Fibroblast of lung (primary cell): ENCODE results near the gene MAP3K6.

Source experiments
- EZH2 ChIP-seq: IDR thresholded peaks from 2 replicates; pipeline ENCODE4 v1.5.1; 2012; ENCODE audit warnings: low read length, control low read depth, mild to moderate bottlenecking; ENCODE audit errors: missing control alignments
- TF ChIP-seq, protein P1 (sequence below), 2 donors: IDR thresholded peaks in 1 of 2; conservative IDR thresholded peaks in 1 of 2; 1 replicate in 1 of 2; 2 replicates in 1 of 2; pipeline ENCODE4 v1.5.1; 2011 to 2012; ENCODE audit warnings: low read length in 2 of 2, control low read depth in 1 of 2, inconsistent platforms in 1 of 2, low read depth in 1 of 2, mild to moderate bottlenecking in 1 of 2

- TF ChIP-seq, protein P1, sequence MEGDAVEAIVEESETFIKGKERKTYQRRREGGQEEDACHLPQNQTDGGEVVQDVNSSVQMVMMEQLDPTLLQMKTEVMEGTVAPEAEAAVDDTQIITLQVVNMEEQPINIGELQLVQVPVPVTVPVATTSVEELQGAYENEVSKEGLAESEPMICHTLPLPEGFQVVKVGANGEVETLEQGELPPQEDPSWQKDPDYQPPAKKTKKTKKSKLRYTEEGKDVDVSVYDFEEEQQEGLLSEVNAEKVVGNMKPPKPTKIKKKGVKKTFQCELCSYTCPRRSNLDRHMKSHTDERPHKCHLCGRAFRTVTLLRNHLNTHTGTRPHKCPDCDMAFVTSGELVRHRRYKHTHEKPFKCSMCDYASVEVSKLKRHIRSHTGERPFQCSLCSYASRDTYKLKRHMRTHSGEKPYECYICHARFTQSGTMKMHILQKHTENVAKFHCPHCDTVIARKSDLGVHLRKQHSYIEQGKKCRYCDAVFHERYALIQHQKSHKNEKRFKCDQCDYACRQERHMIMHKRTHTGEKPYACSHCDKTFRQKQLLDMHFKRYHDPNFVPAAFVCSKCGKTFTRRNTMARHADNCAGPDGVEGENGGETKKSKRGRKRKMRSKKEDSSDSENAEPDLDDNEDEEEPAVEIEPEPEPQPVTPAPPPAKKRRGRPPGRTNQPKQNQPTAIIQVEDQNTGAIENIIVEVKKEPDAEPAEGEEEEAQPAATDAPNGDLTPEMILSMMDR (conservative IDR thresholded peaks at IDR 0.05 in 1 of 2, IDR thresholded peaks at IDR 0.05 in 1 of 2; ENCODE audit: low read depth in 1 of 2, low read length in 2 of 2), result no peak
- no peak for TF ChIP-seq EZH2
Measured at GRCh38 chr1:27383039-27383605, 16.4 kb upstream of the MAP3K6 start, which contains the start of gene CD164L2.
